ENCODE data around the gene P2RY14.
A peak's percentile ranks its signal among the peaks of the same experiment; 100 is the strongest.
"Not testable (repeated sequence)": the region's sequence is repeated elsewhere in the genome, so short reads cannot be mapped to it uniquely, and the experiment has no call there.

The P2RY14 gene

GRCh38 chr3:151262871-151263525 lies 15.3 kb downstream of the P2RY14 start:
- DNase-seq (ENCODE audit: low spot score): peak; percentile 38

GRCh38 chr3:151259664-151260063 lies 18.7 kb downstream of the P2RY14 start:
- DNase-seq (ENCODE audit: low spot score): no peak

DNA sequence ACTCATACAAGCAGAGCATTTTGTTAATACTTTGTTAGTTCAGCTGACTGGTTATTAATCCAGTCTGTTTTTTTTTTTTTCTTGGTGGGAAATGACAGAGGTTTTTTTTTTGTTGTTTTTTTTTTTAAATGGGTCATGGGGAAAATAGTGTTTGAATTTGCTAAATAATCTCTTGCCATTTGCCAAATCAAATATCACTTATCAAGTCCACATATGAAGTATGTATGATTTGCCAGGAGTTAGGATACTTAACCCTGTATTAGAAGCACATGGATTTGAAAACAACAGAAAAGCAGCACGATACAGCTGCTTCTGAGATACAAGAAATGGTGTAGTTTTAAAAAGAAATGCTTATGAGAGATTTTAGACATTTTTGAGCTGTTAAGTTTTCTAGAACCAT lies 21.6 kb downstream of the P2RY14 start:
- no peak for DNase-seq (ENCODE audit: low spot score)

DNA sequence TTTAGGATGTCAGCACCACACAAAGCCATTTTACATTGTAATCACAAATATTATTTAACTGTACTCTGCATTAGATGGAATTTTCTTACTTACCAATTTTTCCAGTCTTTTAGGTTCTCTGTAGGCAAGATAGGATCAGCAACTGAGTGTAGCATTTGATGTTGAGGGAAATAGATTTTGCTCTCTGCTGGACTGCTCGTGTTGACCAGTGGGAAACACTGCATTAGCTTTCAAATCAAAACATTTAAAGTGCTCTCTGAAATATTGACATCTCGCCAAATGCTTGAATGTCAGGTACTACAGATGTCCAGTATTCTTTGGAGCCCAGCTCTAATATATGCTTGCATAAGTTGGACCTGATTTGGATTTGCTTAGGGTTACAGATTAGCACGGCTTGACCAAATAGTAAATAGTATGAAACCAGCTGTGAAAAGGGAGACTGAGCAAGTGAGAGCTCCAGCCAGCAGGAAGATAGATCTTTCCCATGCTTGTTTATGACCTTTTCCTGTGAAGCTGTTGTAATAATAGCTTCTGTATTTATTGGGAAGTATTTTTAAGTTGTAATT lies 29.5 kb downstream of the P2RY14 start:
- DNase-seq (ENCODE audit: low spot score): no peak

DNA sequence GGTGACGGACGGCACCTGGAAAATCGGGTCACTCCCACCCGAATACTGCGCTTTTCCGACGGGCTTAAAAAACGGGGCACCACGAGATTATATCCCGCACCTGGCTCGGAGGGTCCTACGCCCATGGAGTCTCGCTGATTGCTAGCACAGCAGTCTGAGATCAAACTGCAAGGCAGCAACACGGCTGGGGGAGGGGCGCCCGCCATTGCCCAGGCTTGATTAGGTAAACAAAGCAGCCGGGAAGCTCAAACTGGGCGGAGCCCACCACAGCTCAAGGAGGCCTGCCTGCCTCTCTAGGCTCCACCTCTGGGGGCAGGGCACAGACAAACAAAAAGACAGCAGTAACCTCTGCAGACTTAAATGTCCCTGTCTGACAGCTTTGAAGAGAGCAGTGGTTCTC lies 36.3 kb downstream of the P2RY14 start:
- DNase-seq (ENCODE audit: low spot score): not testable (repeated sequence)

DNA sequence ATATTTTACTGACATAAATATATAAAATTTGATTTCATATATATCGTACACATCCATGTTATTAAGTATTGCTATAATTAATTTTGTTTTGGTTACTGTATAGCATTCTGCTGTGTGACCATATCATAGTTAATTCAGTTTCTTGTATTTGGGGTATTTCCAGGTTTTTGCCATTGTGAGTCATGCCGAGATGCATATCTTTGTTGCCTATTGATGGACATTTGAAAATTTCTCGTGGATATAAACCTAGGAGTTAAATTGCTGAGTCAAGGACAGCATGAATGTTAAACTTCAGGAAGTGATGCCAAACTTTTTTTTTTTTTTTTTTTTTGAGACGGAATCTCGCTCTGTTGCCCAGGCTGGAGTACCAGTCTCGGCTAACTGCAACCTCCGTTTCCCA lies 41.6 kb downstream of the P2RY14 start:
- no peak for DNase-seq (ENCODE audit: low spot score)

DNA sequence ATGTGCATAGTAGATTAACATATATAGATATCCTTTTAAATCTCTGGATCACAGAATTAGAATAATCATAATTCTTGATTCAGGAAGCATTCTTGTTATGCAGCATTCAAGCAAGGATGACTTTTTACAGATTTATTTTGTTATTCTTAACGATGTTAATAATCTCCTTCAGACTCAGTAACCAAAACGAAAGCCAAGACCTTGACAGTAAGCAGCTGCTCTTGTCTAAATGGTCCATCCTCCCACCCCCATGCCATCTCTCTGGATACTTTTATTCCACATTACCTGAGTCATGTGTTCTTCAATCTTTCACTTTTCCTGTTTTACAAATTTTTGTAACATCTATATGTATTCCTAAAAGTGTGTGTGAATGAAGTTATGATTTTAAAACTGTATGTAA lies 42.0 kb downstream of the P2RY14 start:
- no peak for DNase-seq (ENCODE audit: low spot score)

DNA sequence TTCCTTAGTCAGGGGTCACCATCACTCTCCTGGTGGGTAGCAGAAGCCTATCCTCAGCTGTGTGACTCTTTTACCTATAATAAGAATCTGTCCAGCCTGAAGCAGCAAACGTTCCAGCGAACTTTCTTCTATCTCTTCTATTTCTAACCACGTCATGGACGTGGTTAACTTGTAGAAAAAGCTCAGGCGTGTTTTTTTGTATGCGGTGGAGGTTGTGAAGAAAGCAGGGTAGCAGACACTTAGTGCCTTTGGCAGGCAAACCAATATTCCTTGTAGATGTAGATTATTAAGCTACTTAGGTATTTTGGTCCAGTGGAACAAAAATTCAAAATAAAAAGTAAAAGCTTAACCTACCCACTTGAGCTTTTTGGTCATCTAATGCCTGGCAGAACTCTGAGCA lies 43.5 kb downstream of the P2RY14 start:
- no peak for DNase-seq (ENCODE audit: low spot score)

DNA sequence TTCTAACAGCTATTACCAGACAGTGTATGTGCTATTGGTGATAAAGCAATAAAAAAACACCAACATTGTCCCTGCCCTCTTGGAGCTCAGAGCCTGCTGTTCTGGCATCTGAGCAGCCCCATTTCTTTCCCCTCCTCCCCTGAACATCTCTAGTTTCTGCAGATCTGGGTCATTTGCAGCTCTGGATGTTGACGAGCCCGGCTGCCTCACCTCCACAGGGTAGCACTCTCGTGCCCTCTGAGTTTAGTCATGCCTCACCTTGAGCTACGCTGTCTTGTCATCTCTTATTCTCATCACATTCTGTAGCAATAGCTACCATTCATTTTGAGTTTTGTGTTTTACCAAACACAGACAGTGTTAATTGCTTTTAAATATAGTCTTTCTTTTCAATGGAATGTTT lies 45.4 kb downstream of the P2RY14 start:
- no peak for DNase-seq (ENCODE audit: low spot score)

- DNase-seq (ENCODE audit: low spot score): not testable (repeated sequence)
Observed at GRCh38 chr3:151232403-151232802, 45.9 kb downstream of the P2RY14 start.

DNA sequence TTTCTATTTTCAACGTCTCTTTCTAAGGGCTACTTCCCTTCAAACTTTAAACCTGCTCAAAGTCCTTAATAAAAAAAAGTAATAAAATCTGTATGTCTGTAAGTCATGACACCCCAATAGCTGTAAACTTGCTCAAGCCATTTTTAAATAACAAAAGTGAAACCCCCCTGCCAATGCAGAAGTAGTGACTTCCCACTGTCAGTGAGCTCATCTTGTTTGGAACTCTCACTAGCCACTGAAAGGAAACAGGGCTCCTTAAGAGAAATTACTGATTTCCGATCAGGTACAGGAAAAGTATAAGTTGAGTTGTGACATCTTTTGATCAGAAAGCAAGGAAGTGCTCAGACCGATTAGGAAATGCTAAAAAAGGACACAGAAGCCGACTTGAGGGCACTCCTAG lies 47.7 kb downstream of the P2RY14 start:
- DNase-seq (ENCODE audit: low spot score): no peak

- DNase-seq (ENCODE audit: low spot score): peak; percentile 79
Observed at GRCh38 chr3:151228666-151229040, 49.7 kb downstream of the P2RY14 start.

DNA sequence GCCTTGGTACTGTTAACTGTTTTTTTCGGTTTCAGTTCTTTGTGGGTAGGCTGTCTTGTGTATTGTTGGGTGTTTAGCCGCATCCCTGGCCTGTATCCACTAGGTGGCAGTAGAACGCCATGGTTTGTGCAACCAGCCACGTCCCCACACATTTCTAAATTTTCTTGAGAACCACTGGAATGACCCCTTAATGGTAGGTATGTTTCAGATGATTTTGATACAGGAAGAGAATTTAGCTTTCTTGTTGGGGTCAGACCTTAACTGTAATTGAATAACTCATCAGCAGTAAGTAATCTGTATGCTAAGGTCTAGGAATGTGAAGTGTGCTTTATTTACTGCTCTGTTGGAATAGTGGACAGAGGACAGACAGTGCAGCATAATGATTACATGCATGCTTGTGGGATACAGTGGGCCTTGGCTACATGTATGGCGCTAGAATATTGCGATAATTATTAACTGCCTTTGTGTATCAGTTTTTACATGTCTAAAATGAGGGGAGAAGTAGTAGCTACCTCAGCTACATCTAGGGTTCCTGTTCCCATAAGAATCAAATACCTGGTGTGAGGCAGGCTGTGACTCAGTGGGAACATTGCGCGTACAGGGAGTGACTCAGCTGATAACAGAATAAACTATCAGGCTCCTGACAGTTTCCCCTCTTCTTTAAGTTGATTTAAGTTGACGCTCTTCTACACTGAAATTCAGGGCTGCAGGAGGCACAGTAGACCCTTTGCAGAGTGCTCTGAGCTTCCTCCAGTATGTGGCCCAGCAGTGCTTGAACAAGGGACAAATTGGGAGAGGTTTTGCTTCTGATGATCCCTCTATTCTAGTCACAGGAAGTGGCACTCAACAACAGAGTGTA lies 50.3 kb downstream of the P2RY14 start:
- DNase-seq (ENCODE audit: low spot score): peak; percentile 79

DNA sequence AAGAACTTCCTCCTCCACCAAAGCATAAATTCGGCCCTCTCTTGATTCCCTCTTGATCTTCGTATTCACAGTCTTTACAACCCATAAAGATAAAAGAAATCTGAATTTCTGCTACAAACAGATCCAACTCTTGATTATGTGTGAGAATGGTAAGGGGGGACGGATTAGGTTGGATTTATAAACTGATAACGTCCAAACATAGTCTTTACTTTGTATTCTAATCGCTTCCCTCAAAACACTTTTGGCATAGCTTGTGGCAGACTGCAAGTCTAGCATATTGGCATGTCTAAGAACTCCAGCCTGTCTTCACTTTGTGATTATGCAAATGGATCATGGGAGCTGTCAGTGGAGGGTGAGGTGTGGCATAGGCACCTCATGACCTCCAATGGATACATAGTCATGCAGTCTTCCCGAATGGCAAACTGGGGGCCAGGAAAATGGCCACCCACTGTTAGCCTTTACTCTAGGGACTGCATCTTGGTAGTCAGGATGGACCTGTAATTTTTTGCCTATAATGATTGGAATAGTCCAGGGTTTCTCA lies 51.0 kb downstream of the P2RY14 start:
- DNase-seq (ENCODE audit: low spot score): no peak

GRCh38 chr3:151226825-151227224 lies 51.5 kb downstream of the P2RY14 start:
- DNase-seq (ENCODE audit: low spot score): no peak

GRCh38 chr3:151226088-151226563 lies 52.2 kb downstream of the P2RY14 start:
- DNase-seq (ENCODE audit: low spot score): no peak

DNA sequence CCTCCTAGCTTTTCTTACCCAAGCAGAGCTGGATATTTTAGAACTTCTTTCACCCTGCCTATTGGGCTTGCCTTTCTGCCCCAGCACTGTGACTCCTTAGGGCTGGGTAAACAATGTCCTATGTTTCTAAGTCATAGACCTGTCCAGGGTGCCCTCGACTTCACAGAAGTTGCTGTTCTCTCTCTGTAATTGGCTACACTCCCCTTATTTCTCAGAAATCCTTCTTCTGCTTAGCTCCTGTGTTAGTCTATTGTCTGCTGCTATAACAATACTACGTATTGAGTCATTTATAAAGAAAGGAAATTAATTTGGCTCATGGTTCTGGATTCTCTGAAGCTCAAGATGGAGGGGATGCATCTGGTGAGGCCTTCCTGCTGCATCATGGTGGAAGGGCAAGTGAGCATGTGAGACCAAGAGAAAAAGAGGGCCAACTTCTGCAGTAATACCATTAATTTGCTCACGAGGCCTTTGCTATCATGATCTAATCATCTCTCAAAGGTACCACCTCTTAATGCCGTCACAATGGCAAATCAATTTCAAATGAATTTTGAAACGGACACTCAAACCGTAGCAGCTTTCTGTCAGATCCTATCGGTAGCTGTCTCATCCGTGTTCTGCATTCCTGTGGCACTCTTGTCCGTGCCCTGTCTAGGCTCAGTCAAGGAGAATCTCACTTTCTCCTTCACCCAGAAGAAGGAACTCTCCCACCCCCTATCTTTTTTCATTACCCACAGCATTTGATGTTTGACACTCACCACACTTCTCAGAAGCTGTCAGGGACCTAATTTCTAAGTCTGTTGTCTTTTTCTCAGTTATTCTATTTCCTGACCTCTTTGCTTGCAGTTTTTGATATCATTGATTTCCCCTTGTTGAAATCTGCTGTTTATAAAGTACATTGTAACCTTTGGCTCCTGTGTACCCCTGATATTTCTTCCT lies 53.0 kb downstream of the P2RY14 start:
- no peak for DNase-seq (ENCODE audit: low spot score)

GRCh38 chr3:151224268-151224866 lies 54.0 kb downstream of the P2RY14 start:
- no peak for DNase-seq (ENCODE audit: low spot score)

GRCh38 chr3:151219056-151219455 lies 59.3 kb downstream of the P2RY14 start:
- DNase-seq (ENCODE audit: low spot score): peak; percentile 77

- DNase-seq (ENCODE audit: low spot score): no peak
Observed at GRCh38 chr3:151218136-151218535, 60.2 kb downstream of the P2RY14 start.
